AG04450 (cell line): ENCODE measurements around the gene EPS15. TPM values are rescaled to one million over a fixed set of nuclear protein-coding genes. Genes with fewer than 3 reads are reported as not detected.

Experiments
- CTCF ChIA-PET: fragments of 300-600, 350-600 bp; formaldehyde crosslinking; extraction: SDS; loops from one replicate; lab custom pipeline; 2022; ENCODE audit warnings: antibody characterized with exemption, inconsistent platforms; lab: Charles Lee
- POLR2A ChIA-PET: fragments of 350-600 bp; formaldehyde crosslinking; extraction: SDS; loops from one replicate; lab custom pipeline; 2021; ENCODE audit warnings: antibody characterized with exemption, inconsistent platforms; lab: Yijun Ruan, JAX
- DNase-seq: peaks from one replicate; pipeline ENCODE4 v3.0.0-alpha.2; 2011; ENCODE audit warnings: low read depth, low spot score
- H3K27ac ChIP-seq: one replicate; pipeline ENCODE4 v1.5.1; 2012; ENCODE audit warnings: low read depth, low read length, control low read depth
- H3K27me3 ChIP-seq: one replicate; pipeline ENCODE4 v1.6.0; 2012; ENCODE audit warnings: low read length; ENCODE audit not compliant: control insufficient read depth, insufficient read depth
- H3K4me3 ChIP-seq: 2 replicates; pipeline ENCODE4 v1.5.1; 2011; ENCODE audit warnings: mild to moderate bottlenecking, low read depth, low read length, control low read depth
- H3K9me3 ChIP-seq: 2 replicates; pipeline ENCODE4 v1.5.1; 2012; ENCODE audit warnings: low read length; ENCODE audit not compliant: control insufficient read depth, insufficient read depth
- polyA plus RNA-seq: library from polyadenylated mRNA; depleted of rRNA; stranded (reverse); fragments of >200 nt; gene quantifications from 2 replicates; pipeline ENCODE4 v1.2.3, GENCODE V29; 2011
- TF ChIP-seq, protein P1 (sequence below): IDR thresholded peaks from 2 replicates; pipeline ENCODE4 v1.5.1; 2011; ENCODE audit warnings: low read depth, low read length, control low read depth, inconsistent platforms

Gene EPS15
- polyA plus RNA-seq, 1 experiment, result 55.4 TPM

DNA sequence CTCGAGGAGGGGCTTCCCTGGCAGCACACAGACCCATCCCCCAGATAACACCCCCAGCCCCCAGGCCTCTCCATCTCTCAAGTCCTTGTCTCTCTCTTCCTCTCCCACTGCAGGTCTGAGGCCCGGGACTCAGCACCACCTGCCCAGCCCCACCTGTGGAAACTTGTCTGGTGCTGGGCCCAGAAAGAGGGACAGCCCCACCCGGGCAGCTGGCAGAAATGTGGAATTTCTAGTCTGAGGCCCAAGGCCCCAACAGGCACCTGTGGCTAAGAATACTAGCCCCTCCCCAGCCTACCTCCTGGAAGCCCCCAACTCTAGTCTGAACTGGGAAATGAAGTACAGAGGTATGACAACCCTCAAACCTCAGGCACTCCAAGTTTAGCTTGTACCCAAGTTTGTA lies 204.1 kb downstream of the EPS15 start:
- Histone ChIP-seq H3K27ac (peak overlapping the region; percentile 72), H3K4me3 (no peak overlapping the region), H3K27me3 (no peaks in the 10 kb centered on the region), H3K9me3 (no peaks in the 10 kb centered on the region)
- ChIA-PET POLR2A (no interaction called here), CTCF (interaction anchor here (2.3 kb wide), 1 partner anchor 19 kb away, joined by 5 read pairs; no protein-coding TSS in a partner anchor)
- DNase-seq, result no peak
- TF ChIP-seq, protein P1, sequence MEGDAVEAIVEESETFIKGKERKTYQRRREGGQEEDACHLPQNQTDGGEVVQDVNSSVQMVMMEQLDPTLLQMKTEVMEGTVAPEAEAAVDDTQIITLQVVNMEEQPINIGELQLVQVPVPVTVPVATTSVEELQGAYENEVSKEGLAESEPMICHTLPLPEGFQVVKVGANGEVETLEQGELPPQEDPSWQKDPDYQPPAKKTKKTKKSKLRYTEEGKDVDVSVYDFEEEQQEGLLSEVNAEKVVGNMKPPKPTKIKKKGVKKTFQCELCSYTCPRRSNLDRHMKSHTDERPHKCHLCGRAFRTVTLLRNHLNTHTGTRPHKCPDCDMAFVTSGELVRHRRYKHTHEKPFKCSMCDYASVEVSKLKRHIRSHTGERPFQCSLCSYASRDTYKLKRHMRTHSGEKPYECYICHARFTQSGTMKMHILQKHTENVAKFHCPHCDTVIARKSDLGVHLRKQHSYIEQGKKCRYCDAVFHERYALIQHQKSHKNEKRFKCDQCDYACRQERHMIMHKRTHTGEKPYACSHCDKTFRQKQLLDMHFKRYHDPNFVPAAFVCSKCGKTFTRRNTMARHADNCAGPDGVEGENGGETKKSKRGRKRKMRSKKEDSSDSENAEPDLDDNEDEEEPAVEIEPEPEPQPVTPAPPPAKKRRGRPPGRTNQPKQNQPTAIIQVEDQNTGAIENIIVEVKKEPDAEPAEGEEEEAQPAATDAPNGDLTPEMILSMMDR, result no peak

DNA sequence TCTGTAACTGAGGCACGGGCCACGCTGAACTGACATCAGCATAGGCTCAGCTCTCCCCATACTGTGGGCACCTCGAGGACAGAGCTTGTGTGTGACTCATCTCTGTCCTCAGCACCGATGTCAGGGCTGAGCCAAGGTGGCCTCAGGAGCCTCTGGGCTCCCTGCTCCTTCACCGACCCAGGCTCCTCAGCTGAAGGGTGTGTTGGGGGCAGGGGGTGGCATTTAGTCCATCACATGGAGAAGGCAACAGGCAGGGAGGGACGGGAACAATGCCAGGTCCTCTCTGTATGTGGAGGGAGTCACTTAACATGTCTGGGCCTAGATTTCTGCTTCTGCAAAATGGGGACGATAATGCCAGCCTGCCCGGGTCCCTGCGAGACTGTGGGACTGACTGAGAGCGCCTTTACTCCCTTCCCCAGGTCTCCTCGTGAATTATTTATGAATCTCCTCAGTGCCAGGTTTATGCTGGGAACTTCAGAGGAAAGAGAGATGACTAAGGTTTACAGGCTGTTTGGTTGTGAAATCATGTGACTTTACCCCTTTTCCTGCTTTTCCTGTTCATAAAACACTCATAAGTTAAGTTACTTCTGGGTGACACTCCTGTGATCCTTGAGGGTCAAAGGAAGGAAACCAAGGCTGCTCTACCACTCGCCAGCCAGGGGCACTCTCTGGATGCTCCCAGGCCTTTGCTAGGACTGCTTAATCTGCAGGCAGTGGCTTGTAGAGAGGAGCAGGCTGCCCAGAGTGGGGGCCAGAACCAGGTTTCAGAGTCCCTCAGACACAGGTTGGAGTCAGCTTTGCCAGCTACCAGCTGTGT lies 204.9 kb downstream of the EPS15 start:
- Histone ChIP-seq H3K27ac (peak overlapping the region; percentile 72), H3K4me3 (no peak overlapping the region), H3K9me3 (no peaks in the 10 kb centered on the region), H3K27me3 (no peaks in the 10 kb centered on the region)
- TF ChIP-seq, protein P1, result no peak
- ChIA-PET POLR2A (no interaction called here), CTCF (interaction anchor here (1.0 to 2.3 kb wide), 3 partner anchors 18 to 221 kb away, joined by 3 to 16 read pairs (median 5); no protein-coding TSS in a partner anchor)
- DNase-seq, result peak; percentile 38

DNA sequence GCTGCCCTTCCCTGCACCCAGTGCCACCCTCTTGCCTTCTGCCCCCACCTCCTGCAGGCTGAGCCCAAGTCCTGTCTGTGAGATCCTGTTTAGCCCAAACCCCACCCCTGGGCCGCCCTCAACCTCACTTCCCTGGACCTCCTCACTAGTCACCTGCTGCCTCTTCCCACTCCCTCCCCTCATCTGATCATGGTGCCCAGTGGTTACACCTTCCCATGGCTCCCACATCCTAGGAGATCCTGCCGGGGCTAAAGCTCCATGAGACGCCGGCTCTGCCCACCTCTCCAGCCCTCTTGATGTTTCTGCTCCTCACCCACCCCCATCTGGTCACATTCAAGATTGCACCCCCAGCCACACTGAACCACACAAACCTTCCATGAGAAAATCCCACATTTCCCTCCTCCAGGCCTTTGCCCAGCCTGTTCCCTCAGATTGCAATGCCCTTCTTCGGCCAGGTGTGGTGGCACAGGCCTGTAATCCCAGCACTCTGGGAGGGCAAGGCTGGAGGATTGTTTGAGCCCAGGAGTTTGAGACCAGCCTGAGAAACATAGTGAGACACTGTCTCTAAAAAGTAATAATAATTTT lies 205.7 kb downstream of the EPS15 start:
- no peak overlapping the region for H3K4me3 ChIP-seq
- no peak overlapping the region for H3K27ac ChIP-seq
- no peaks in the 10 kb centered on the region for H3K27me3 ChIP-seq
- ChIA-PET CTCF (interaction anchor here (1.0 to 2.1 kb wide), 2 partner anchors 17 to 221 kb away, joined by 3 to 16 read pairs; no protein-coding TSS in a partner anchor), POLR2A (no interaction called here)
- no peaks in the 10 kb centered on the region for H3K9me3 ChIP-seq
- TF ChIP-seq, protein P1, result peak; percentile 16; the same call in 1 of the 2 replicates
- no peak for DNase-seq

DNA sequence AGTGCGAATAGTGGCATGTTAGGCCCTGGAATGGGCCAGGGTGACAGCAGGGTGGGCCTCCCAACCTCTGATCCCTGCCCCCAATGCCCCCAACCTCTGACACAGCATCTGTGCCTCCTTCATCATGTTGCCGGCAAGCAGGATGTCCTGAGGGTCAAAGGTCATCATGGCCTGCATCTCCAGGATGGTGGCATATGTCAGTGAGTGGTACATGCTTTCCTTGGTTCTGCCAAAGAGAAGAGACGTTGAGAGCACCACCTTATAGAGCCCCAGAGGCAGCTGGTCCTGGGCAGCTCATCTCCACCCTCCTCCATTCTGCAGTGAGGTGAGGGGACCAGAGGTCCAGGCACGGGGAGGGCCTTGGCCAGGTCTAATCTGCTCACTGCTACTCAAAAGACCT lies 206.3 kb downstream of the EPS15 start:
- POLR2A ChIA-PET, result no interaction called here

More for the DNA sequence above, 206.3 kb downstream of the EPS15 start:
- DNase-seq, result no peak
- TF ChIP-seq, protein P1, result no peak
- H3K27me3 ChIP-seq, result no peaks in the 10 kb centered on the region
- no peak overlapping the region for H3K27ac ChIP-seq
- CTCF ChIA-PET, result interaction anchor here (2.1 kb wide), 1 partner anchor 16 kb away, joined by 16 read pairs; no protein-coding TSS in a partner anchor
- H3K4me3 ChIP-seq, result no peak overlapping the region
- H3K9me3 ChIP-seq, result no peaks in the 10 kb centered on the region
